ENCODE measurements around the gene USP32. TPM values are rescaled to one million over a fixed set of nuclear protein-coding genes. Genes with fewer than 3 reads are reported as not detected.

The USP32 gene
- total RNA-seq, 1 donor from 2014 or later, result 37.4 TPM

DNA sequence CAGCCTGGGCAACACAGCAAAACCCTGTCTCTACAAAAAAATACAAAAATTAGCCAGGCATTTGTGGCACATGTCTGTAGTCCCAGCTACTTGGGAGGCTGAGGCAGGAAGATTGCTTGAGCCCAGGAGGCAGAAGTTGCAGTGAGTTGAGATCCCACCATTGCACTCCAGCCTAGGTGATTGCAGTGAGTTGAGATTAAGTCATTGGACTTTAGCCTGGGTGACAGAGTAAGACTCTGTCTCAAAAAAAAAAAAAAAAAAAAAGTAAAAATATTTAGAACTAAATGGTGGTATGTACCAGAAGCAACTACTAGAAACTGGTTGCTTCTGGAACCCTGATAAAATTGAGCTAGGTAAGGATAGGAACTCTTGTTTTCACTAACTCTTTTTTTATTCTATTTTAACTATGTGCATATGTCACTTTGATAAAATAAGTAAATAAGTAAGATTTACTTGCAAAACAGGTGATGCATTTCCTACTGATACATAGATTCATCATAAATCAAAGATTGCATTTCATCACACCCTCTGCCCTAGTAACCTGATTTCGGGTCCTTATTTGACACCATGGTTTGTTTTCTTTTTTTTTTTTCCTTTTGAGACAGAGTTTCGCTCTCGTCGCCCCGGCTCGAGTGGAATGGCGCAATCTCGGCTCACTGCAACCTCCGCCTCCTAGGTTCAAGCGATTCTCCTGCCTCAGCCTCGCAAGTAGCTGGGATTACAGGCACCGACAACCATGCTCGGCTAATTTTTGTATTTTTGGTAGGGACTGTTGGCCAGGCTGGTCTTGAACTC lies 66.0 kb downstream of the USP32 start:
- H3K27ac Mint-ChIP-seq (ENCODE audit: unreplicated experiment), result no peak overlapping the region
- peaks cover 4% of the 10 kb centered on the region for H3K4me1 Mint-ChIP-seq (ENCODE audit: unreplicated experiment)
- H3K9me3 Mint-ChIP-seq (ENCODE audit: unreplicated experiment), result no peaks in the 10 kb centered on the region
- H3K36me3 Mint-ChIP-seq (ENCODE audit: low read depth, unreplicated experiment), result peaks cover 13% of the 10 kb centered on the region
- no peak overlapping the region for H3K4me3 Mint-ChIP-seq (ENCODE audit: unreplicated experiment)
- DNase-seq (ENCODE audit: low spot score), result no peak
- TF ChIP-seq, protein P1, sequence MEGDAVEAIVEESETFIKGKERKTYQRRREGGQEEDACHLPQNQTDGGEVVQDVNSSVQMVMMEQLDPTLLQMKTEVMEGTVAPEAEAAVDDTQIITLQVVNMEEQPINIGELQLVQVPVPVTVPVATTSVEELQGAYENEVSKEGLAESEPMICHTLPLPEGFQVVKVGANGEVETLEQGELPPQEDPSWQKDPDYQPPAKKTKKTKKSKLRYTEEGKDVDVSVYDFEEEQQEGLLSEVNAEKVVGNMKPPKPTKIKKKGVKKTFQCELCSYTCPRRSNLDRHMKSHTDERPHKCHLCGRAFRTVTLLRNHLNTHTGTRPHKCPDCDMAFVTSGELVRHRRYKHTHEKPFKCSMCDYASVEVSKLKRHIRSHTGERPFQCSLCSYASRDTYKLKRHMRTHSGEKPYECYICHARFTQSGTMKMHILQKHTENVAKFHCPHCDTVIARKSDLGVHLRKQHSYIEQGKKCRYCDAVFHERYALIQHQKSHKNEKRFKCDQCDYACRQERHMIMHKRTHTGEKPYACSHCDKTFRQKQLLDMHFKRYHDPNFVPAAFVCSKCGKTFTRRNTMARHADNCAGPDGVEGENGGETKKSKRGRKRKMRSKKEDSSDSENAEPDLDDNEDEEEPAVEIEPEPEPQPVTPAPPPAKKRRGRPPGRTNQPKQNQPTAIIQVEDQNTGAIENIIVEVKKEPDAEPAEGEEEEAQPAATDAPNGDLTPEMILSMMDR (IDR thresholded peaks at IDR 0.05; ENCODE audit: unreplicated experiment), result no peak
- peaks cover 3% of the 10 kb centered on the region for H3K27me3 Mint-ChIP-seq (ENCODE audit: unreplicated experiment)

DNA sequence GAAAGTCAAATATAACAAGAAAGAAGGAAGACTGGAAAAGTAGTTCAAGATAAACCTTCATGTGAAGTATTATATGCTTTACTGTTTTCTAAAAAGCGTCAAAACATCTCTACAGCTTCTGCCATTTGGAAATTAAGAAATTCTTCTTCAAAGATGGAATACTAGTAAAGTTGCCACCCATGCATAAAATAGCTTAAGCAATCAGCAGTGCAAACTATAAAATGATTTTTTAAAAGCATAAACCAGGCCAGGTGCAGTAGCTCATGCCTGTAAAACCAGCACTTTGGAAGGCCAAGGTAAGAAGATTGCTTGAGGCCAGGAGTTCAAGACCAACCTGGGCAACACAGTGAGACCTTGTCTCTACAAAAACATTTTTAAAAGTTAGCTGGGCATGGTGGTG lies 68.2 kb downstream of the USP32 start:
- Mint-ChIP-seq H3K27ac (ENCODE audit: unreplicated experiment) (no peak overlapping the region), H3K27me3 (ENCODE audit: unreplicated experiment) (peaks cover 1% of the 10 kb centered on the region), H3K9me3 (ENCODE audit: unreplicated experiment) (no peaks in the 10 kb centered on the region), H3K4me1 (ENCODE audit: unreplicated experiment) (peaks cover 2% of the 10 kb centered on the region), H3K36me3 (ENCODE audit: low read depth, unreplicated experiment) (peaks cover 13% of the 10 kb centered on the region), H3K4me3 (ENCODE audit: unreplicated experiment) (no peak overlapping the region)
- TF ChIP-seq, protein P1 (IDR thresholded peaks at IDR 0.05; ENCODE audit: unreplicated experiment), result no peak
- no peak for DNase-seq (ENCODE audit: low spot score)

DNA sequence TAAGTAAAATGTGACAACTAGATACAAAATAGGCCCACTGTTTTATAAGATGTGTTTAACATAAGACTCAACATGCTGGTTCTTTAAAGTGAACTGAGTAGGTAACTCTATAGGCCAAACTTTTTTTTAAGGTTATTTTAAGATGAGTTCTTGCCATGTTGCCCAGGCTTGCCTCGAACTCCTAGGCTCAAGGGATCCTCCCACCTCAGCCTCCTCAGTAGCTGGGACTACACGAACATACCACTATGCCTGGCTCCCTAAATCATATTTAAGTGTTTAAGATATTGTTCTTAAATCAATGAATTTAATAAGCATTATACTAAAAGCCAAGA lies 69.9 kb downstream of the USP32 start:
- Mint-ChIP-seq H3K9me3 (ENCODE audit: unreplicated experiment) (no peaks in the 10 kb centered on the region), H3K36me3 (ENCODE audit: low read depth, unreplicated experiment) (peaks cover 5% of the 10 kb centered on the region), H3K4me1 (ENCODE audit: unreplicated experiment) (peaks cover under 1% of the 10 kb centered on the region), H3K27ac (ENCODE audit: unreplicated experiment) (no peak overlapping the region), H3K4me3 (ENCODE audit: unreplicated experiment) (no peak overlapping the region), H3K27me3 (ENCODE audit: unreplicated experiment) (peaks cover under 1% of the 10 kb centered on the region)
- DNase-seq (ENCODE audit: low spot score), result no peak
- TF ChIP-seq, protein P1 (IDR thresholded peaks at IDR 0.05; ENCODE audit: unreplicated experiment), result no peak

DNA sequence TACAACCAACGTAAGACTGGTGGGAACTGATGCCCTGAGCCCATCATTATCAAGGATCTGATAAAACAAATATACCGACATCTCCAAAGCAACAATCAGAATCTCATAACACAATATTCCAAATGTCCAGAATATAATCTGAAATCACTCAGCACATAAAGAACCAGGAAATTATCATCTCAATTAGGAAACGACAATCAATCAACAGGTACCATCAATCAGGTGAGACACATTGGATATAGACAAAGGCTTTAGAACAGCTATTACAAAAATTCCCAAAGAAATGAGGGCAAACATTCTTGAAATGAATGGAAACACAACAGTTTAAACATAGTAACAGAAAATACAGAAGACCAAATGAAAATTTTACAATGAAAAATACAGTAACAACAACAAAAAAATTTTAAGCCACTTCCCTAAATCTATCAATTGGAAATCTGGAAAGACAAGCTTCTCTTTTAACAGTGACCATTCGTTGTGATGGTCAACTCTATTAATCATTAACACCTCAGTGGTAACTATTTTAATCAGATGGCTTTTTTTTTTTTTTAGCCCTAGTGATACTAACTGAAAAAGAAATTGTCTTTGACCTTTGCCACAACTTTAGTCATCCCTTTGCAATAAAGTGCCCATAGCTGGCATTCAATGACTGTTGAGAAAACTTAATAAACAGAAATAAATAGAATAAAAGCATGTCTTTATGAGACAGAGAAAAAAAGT lies 70.4 kb downstream of the USP32 start:
- TF ChIP-seq, protein P1 (IDR thresholded peaks at IDR 0.05; ENCODE audit: unreplicated experiment), result no peak
- H3K4me3 Mint-ChIP-seq (ENCODE audit: unreplicated experiment), result no peak overlapping the region
- H3K27ac Mint-ChIP-seq (ENCODE audit: unreplicated experiment), result no peak overlapping the region
- no peaks in the 10 kb centered on the region for H3K4me1 Mint-ChIP-seq (ENCODE audit: unreplicated experiment)
- no peaks in the 10 kb centered on the region for H3K9me3 Mint-ChIP-seq (ENCODE audit: unreplicated experiment)
- H3K27me3 Mint-ChIP-seq (ENCODE audit: unreplicated experiment), result no peaks in the 10 kb centered on the region
- H3K36me3 Mint-ChIP-seq (ENCODE audit: low read depth, unreplicated experiment), result no peaks in the 10 kb centered on the region
- no peak for DNase-seq (ENCODE audit: low spot score)

DNA sequence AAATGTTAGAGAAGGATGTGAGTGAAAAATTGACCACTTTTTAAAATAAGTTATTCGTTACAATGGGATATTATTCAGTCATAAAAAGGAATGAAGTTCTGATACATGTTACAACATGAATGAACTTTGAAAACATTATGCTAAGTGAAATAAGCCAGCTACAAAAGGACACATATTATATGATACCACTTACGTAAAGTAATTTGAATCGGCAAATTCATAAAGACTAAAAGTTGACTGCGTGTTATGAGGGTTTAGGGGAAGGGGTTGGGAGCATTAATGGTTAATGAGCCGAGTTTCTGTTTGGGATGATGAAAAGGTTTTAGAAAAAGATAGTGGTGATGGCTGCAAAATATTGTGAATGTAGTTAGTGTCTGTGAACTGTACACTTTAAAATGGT lies 73.1 kb downstream of the USP32 start:
- no peak for DNase-seq (ENCODE audit: low spot score)
- Mint-ChIP-seq H3K36me3 (ENCODE audit: low read depth, unreplicated experiment) (no peaks in the 10 kb centered on the region), H3K27me3 (ENCODE audit: unreplicated experiment) (no peaks in the 10 kb centered on the region), H3K4me3 (ENCODE audit: unreplicated experiment) (no peak overlapping the region), H3K4me1 (ENCODE audit: unreplicated experiment) (no peaks in the 10 kb centered on the region), H3K9me3 (ENCODE audit: unreplicated experiment) (no peaks in the 10 kb centered on the region), H3K27ac (ENCODE audit: unreplicated experiment) (no peak overlapping the region)
- TF ChIP-seq, protein P1 (IDR thresholded peaks at IDR 0.05; ENCODE audit: unreplicated experiment), result no peak
